ENCODE results near the gene CPZ. TPM values are rescaled to one million over a fixed set of nuclear protein-coding genes. Genes with fewer than 3 reads are reported as not detected.
A peak's percentile ranks its signal among the peaks of the same experiment; 100 is the strongest.
"Not testable (repeated sequence)": the region's sequence is repeated elsewhere in the genome, so short reads cannot be mapped to it uniquely, and the experiment has no call there.

The CPZ gene
- total and polyA plus RNA-seq, 7 donors: 0.04 to 0.30 (median 0.08) TPM; not detected in 4

DNA sequence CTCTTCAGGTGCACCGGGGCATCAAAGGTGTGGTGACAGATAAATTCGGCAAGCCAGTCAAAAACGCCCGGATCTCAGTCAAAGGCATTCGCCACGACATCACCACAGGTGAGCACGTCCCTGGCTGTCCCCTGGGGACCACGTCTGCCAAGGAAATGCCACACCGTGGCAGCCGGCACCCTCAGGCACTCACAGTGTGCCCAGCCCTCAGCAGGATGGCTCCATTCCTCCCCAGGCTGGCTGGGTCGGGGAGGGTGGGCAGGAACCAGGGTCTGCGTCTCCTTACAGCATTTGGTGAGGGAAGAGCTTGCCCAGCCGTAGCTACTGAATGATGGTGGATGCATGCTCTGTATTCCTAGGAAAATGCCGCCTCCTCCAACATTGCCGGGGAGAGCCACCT is 25.9 kb downstream of the CPZ start:
- H3K4me1 ChIP-seq: no peaks in the 10 kb centered on the region
- WGBS, 3 donors: 74 to 79% (median 77%) methylated on average over 15 of the region's 15 CpGs
- no peaks in the 10 kb centered on the region for H3K36me3 ChIP-seq (ENCODE audit: insufficient read depth in 1 of 2, low read depth in 1 of 2)
- peak in 1 of 2 donors; percentile 42 for DNase-seq
- no peaks in the 10 kb centered on the region for H3K9me3 ChIP-seq
- no peak for ATAC-seq
- H3K27ac ChIP-seq: no peak overlapping the region
- no peak overlapping the region for H3K4me3 ChIP-seq
- peaks cover 0 to 4% (median 0%) of the 10 kb centered on the region in 3 donors for H3K27me3 ChIP-seq (ENCODE audit: insufficient read depth in 3 of 3, low read length in 2 of 3)
- intact Hi-C loops (cut with DNase I): no loop called here
- TF ChIP-seq, protein P1, sequence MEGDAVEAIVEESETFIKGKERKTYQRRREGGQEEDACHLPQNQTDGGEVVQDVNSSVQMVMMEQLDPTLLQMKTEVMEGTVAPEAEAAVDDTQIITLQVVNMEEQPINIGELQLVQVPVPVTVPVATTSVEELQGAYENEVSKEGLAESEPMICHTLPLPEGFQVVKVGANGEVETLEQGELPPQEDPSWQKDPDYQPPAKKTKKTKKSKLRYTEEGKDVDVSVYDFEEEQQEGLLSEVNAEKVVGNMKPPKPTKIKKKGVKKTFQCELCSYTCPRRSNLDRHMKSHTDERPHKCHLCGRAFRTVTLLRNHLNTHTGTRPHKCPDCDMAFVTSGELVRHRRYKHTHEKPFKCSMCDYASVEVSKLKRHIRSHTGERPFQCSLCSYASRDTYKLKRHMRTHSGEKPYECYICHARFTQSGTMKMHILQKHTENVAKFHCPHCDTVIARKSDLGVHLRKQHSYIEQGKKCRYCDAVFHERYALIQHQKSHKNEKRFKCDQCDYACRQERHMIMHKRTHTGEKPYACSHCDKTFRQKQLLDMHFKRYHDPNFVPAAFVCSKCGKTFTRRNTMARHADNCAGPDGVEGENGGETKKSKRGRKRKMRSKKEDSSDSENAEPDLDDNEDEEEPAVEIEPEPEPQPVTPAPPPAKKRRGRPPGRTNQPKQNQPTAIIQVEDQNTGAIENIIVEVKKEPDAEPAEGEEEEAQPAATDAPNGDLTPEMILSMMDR (IDR thresholded peaks at IDR 0.05): no peak

DNA sequence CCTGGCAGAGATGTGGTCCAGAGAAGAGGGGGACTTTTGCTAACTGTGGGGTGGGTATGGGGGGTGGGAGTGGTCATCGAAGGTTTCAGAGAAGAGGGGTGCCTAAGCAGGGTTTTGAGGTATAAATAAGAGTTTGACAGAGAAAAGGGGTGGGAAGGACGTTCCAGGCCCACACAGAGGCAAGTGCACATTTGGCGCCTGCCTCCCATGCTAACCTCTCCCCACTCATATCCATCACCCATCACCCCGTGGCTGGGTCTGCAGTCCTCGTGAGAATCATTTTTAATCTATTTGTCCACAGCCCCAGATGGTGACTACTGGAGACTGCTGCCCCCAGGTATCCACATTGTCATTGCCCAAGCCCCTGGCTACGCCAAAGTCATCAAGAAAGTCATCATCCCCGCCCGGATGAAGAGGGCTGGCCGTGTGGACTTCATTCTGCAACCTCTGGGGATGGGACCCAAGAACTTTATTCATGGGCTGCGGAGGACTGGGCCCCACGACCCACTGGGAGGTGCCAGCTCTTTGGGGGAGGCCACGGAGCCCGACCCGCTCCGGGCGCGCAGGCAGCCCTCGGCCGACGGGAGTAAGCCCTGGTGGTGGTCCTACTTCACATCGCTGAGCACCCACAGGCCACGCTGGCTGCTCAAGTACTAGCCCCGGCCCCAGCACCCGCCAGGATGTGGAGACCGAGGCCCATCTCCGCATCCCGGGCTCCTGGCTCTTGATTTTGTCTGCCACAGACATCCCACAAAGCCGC is 26.6 kb downstream of the CPZ start:
- Histone ChIP-seq H3K4me3 (no peak overlapping the region), H3K4me1 (no peaks in the 10 kb centered on the region), H3K9me3 (no peaks in the 10 kb centered on the region), H3K27me3 (ENCODE audit: insufficient read depth in 3 of 3, low read length in 2 of 3) (peaks cover 0 to 4% (median 0%) of the 10 kb centered on the region in 3 donors), H3K36me3 (ENCODE audit: insufficient read depth in 1 of 2, low read depth in 1 of 2) (no peaks in the 10 kb centered on the region), H3K27ac (no peak overlapping the region)
- peak in 1 of 2 donors; percentile 37 for DNase-seq
- no peak for ATAC-seq
- 85 to 90% (median 86%) methylated on average over 28 of the region's 28 CpGs for WGBS, 3 donors
- intact Hi-C loops (cut with DNase I): no loop called here
- TF ChIP-seq, protein P1 (IDR thresholded peaks at IDR 0.05): no peak

DNA sequence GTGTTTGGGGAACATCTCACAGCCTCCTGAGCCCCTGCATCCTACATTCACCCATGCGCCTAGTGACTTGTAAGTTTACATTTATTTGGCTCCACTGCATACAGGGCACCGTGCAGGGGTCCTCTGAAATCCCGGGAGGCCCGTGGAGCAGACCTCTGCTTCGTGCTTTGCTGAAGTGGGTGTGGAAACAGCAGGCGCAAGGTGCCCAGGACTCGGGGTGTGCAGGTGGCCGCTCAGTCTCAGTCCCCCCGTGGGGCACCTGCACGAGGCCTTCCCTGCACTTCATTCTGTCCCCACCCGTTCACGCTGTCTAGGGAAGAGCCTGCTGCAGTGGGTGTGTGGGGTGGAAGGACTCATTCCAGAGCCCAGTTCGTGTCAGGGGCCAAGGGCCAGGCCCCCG is 28.6 kb downstream of the CPZ start:
- H3K4me3 ChIP-seq; H3K4me1 ChIP-seq; H3K27me3 ChIP-seq (ENCODE audit: insufficient read depth in 3 of 3, low read length in 2 of 3); H3K9me3 ChIP-seq; H3K27ac ChIP-seq; intact Hi-C loops (cut with DNase I); H3K36me3 ChIP-seq (ENCODE audit: insufficient read depth in 1 of 2, low read depth in 1 of 2): not testable (repeated sequence)
- WGBS, 3 donors: 71 to 83% (median 79%) methylated on average over 6 to 11 of the region's 14 CpGs
- ATAC-seq: peak in 2 of 4 donors; percentile 13
- peak in 1 of 2 donors; percentile 66 for DNase-seq

DNA sequence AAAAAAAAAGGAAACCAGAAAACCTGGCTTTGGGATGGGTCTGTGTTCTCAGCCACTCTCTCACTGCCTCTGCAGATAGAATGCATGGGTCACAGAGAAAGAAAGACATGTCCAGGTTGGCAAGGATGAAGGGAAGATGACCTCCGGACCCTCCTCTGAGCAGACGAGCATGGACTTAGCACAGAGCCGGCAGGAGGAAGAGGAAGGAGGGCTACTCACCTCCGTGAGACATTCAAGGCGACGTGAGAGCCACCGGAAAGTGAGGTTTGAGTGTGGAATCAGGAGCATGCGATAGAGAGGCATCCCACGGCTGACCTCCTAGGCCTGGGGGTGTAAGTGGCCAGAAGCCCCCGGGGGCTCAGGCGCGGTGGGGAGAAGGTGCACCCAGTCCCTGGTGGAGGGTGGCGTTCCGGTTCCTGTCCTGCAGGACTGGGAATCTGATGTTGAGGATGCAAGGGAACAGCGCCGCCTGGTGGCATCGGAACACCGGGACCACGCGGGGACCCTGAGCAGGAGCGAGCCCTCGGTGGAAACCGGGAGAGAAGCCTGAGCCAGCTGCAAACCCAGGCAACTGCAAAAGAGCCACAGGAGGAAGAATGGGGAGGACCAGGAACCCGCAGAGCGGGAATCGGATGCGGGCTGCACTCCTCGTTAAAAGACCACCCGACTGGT is 32.2 kb downstream of the CPZ start:
- ATAC-seq: peak in 1 of 4 donors; percentile 8
- H3K27ac ChIP-seq; intact Hi-C loops (cut with DNase I); H3K36me3 ChIP-seq (ENCODE audit: insufficient read depth in 1 of 2, low read depth in 1 of 2); H3K4me3 ChIP-seq; DNase-seq; H3K9me3 ChIP-seq; H3K4me1 ChIP-seq; H3K27me3 ChIP-seq (ENCODE audit: insufficient read depth in 3 of 3, low read length in 2 of 3): not testable (repeated sequence)
- WGBS, 3 donors: no CpG with 5 or more reads among the region's 29 CpGs

DNA sequence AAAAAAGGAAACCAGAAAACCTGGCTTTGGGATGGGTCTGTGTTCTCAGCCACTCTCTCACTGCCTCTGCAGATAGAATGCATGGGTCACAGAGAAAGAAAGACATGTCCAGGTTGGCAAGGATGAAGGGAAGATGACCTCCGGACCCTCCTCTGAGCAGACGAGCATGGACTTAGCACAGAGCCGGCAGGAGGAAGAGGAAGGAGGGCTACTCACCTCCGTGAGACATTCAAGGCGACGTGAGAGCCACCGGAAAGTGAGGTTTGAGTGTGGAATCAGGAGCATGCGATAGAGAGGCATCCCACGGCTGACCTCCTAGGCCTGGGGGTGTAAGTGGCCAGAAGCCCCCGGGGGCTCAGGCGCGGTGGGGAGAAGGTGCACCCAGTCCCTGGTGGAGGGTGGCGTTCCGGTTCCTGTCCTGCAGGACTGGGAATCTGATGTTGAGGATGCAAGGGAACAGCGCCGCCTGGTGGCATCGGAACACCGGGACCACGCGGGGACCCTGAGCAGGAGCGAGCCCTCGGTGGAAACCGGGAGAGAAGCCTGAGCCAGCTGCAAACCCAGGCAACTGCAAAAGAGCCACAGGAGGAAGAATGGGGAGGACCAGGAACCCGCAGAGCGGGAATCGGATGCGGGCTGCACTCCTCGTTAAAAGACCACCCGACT is 37.8 kb downstream of the CPZ start:
- H3K27me3 ChIP-seq (ENCODE audit: insufficient read depth in 3 of 3, low read length in 2 of 3); intact Hi-C loops (cut with DNase I); H3K27ac ChIP-seq; ATAC-seq; H3K36me3 ChIP-seq (ENCODE audit: insufficient read depth in 1 of 2, low read depth in 1 of 2); DNase-seq; H3K4me1 ChIP-seq; H3K4me3 ChIP-seq; H3K9me3 ChIP-seq: not testable (repeated sequence)
- no CpG with 5 or more reads among the region's 29 CpGs for WGBS, 3 donors

DNA sequence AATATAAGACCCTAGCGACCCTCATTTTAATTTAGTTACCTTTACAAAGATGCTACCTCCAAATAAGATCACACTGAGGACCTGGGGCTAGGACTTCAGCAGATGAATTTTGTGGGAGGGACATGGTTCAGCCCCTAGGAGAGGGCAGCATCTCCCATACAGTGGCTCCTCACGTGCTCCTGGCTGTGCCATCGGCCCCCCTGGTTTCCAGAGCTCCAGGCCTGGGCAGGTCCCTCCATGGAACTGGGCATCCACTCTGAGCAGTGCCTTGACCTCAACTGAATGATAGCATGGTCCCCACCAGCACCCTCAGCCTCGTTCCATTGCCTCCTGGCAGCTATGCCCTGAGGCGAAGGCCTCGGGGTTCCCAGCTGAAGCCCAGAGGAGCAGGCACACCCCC is 39.3 kb downstream of the CPZ start:
- H3K27me3 ChIP-seq (ENCODE audit: insufficient read depth in 3 of 3, low read length in 2 of 3); H3K4me1 ChIP-seq; H3K27ac ChIP-seq; H3K9me3 ChIP-seq; H3K36me3 ChIP-seq (ENCODE audit: insufficient read depth in 1 of 2, low read depth in 1 of 2); H3K4me3 ChIP-seq; intact Hi-C loops (cut with DNase I): not testable (repeated sequence)
- DNase-seq (peak; percentile 3 to 35), ATAC-seq (peak in 1 of 4 donors; percentile 17)
- WGBS, 3 donors: 79 to 84% (median 81%) methylated on average over 2 to 3 of the region's 6 CpGs

DNA sequence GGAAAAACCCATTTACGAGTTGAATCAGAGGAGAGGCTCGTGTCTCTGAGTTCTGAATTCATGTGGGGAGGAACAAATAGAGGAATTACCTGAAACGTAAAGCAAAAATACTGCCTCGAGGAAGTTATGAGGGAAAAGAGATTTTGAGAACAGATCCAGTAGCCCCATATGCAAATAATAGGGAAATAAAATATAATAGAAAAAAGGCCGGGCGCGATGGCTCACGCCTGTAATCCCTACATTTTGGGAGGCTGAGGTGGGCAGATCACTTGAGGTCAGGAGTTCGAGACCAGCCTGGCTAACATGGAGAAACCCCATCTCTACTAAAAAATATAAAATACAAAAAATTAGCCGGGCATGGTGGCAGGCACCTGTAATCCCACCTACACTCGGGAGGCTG is 42.2 kb downstream of the CPZ start:
- whole genome bisulfite sequencing, 3 donors: 69 to 78% (median 73%) methylated on average over 6 of the region's 11 CpGs
- H3K9me3 ChIP-seq; H3K36me3 ChIP-seq (ENCODE audit: insufficient read depth in 1 of 2, low read depth in 1 of 2); H3K4me1 ChIP-seq; ATAC-seq; H3K27ac ChIP-seq; H3K27me3 ChIP-seq (ENCODE audit: insufficient read depth in 3 of 3, low read length in 2 of 3); intact Hi-C loops (cut with DNase I); H3K4me3 ChIP-seq: not testable (repeated sequence)
- DNase-seq: peak in 1 of 2 donors; percentile 13

DNA sequence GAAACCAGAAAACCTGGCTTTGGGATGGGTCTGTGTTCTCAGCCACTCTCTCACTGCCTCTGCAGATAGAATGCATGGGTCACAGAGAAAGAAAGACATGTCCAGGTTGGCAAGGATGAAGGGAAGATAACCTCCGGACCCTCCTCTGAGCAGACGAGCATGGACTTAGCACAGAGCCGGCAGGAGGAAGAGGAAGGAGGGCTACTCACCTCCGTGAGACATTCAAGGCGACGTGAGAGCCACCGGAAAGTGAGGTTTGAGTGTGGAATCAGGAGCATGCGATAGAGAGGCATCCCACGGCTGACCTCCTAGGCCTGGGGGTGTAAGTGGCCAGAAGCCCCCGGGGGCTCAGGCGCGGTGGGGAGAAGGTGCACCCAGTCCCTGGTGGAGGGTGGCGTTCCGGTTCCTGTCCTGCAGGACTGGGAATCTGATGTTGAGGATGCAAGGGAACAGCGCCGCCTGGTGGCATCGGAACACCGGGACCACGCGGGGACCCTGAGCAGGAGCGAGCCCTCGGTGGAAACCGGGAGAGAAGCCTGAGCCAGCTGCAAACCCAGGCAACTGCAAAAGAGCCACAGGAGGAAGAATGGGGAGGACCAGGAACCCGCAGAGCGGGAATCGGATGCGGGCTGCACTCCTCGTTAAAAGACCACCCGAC is 43.5 kb downstream of the CPZ start:
- 27% methylated on average over 3 of the region's 29 CpGs; no CpG with 5 or more reads in 2 of the 3 donors for WGBS, 3 donors

More for the DNA sequence above, 43.5 kb downstream of the CPZ start:
- H3K4me1 ChIP-seq; H3K36me3 ChIP-seq (ENCODE audit: insufficient read depth in 1 of 2, low read depth in 1 of 2); DNase-seq; H3K4me3 ChIP-seq; H3K9me3 ChIP-seq; H3K27me3 ChIP-seq (ENCODE audit: insufficient read depth in 3 of 3, low read length in 2 of 3); intact Hi-C loops (cut with DNase I); H3K27ac ChIP-seq: not testable (repeated sequence)
- ATAC-seq: peak in 1 of 4 donors; percentile 42
